GM18867 (cell line): ENCODE data around the gene EIF4H.
"Not testable (repeated sequence)": the region's sequence is repeated elsewhere in the genome, so short reads cannot be mapped to it uniquely, and the experiment has no call there.

Source experiments
- ATAC-seq: cut with Tn5 transposase; IDR thresholded peaks from one replicate; pipeline ENCODE4 v1.9.1; 2021; ENCODE audit warnings: mild to moderate bottlenecking, moderate library complexity; ENCODE audit not compliant: unreplicated experiment

Gene EIF4H

GRCh38 chr7:74223711-74224510 is 49.8 kb downstream of the EIF4H start:
- ATAC-seq = no peak

DNA sequence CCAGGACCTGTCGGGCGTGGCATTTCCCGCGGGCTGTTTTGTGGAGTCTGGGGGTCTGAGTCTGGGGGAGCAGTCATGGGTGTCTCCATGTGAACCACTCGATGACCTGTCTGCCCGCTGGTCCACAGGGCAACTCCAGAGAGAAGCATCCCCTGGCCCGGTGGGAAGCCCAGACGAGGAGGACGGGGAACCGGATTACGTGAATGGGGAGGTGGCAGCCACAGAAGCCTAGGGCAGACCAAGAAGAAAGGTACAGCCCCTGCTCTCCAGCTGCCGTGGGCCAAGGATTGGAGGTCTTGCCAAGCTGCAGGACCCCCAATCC is 50.3 kb downstream of the EIF4H start:
- ATAC-seq = no peak

DNA sequence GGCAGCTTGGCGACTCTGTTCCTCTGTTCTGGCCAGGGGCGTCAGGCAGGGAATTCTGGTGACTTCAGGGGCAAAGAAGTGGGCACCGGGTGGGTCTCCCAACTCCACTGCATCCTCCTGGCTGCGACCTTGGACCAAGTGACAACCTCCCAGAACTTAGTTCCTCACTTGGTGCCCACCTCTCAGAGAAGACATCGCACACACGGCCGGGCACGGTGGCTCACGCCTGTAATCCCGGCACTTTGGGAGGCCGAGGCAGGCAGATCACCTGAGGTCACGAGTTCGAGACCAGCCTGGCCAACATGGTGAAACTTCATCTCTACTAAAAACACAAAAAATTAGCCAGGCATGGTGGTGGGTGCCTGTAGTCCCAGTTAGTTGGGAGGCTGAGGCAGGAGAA is 50.8 kb downstream of the EIF4H start:
- ATAC-seq = not testable (repeated sequence)

DNA sequence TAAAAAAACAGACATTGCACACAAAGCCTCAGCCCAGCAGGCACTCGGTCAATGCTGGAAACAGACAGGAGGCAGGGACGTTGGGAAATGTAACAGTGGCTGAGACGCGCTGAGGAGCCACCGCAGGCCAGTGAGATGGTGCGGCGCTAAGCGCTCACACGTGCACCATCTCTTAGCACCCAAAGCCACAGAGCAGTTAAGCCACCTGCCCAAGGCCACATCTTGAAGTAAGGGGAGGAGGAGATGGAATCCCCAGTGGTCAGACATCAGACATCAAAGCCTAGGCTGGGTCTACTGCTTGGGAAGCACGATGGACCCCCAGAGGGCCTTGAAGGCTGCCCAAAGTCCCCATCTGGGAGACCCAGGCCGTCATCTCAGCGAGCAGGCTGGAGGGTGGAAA is 51.2 kb downstream of the EIF4H start:
- ATAC-seq = no peak

GRCh38 chr7:74226633-74227032 is 52.5 kb downstream of the EIF4H start:
- no peak for ATAC-seq

DNA sequence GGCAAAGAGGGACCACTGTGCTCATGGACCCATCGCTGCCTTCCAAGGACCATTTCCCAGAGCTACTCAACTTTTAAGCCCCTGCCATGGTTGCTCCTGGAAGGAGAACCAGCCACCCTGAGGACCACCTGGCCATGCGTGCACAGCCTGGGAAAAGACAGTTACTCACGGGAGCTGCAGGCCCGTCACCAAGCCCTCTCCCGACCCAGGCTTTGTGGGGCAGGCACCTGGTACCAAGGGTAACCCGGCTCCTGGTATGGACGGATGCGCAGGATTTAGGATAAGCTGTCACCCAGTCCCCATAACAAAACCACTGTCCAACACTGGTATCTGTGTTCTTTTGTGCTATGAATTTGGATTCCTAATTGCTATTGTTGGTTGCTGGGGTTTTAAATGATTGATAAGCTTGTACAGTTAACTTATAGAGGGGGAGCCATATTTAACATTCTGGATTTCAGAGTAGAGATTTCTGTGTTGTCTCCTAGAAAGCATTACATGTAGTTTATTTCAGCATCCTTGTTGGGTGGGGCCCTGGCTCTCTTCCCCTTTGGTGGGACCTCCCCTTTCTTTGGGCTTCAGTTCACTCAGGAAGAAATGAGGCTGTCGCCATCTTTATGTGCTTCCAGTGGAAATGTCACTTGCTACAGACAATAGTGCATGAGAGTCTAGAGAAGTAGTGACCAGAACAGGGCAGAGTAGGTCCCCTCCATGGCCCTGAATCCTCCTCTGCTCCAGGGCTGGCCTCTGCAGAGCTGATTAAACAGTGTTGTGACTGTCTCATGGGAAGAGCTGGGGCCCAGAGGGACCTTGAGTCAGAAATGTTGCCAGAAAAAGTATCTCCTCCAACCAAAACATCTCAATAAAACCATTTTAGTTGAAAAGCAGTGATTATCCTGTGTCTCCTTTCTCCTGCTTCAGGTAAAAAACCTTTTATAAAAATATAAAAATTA is 55.1 kb downstream of the EIF4H start:
- no peak for ATAC-seq

GRCh38 chr7:74230446-74231231 is 56.5 kb downstream of the EIF4H start:
- peak; percentile 20 for ATAC-seq

GRCh38 chr7:74231232-74231590 is 57.1 kb downstream of the EIF4H start:
- ATAC-seq = peak; percentile 70

GRCh38 chr7:74233655-74234285 is 59.6 kb downstream of the EIF4H start:
- ATAC-seq = no peak

DNA sequence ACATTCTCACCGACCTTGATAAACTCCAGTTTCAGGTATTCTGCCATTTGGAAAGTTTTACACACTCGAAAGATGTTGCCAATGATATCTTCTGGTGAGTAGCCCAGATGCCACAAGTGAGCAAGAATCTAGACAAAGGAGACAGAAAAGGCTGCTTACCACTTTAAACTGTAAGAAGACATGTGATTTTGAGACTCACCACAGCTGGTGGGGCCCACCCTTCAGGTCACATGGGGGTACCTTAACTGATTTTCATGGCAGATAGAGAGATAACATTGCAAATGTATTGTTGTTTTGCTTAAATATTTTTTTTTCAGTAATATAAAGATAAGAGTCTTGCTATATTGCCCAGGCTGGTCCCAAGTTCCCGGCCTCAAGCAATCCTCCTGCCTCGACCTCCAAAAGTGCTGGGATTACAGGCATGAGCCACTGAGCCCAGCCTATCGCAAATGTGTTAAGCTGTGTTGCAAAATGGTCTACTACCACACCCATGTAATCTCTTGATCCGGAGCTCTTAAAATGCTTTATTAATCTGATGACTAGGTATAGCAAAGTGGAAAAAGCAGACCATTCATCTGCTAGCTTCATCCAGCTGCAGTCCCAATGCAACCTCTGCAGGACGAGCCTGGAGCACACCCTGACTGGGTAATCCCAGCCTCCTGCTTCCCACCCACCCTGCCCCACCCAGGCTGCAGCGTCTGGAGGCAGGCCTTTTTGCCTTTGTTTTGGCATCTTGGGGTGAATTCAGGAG is 61.5 kb downstream of the EIF4H start:
- no peak for ATAC-seq

DNA sequence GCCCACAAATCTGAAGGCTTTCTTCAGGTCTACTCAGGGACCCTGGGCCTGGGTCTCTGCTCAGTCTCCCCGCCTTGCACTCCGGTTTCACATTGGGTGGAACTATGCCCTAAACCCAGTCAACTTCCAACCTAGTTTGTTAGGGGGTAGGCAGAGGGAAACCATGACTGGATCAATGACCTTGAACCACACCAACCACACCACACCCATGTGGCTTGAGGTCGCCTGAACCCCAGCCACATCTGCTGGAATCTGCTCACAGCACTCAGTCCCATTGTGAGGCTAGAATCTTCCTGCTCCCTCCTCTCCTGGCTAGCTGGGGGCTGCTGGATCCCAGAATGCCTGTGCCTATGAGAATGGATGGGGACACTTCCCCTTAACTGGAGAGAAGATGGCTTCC is 62.1 kb downstream of the EIF4H start:
- ATAC-seq = no peak

GRCh38 chr7:74240482-74240881 is 66.3 kb downstream of the EIF4H start:
- no peak for ATAC-seq

DNA sequence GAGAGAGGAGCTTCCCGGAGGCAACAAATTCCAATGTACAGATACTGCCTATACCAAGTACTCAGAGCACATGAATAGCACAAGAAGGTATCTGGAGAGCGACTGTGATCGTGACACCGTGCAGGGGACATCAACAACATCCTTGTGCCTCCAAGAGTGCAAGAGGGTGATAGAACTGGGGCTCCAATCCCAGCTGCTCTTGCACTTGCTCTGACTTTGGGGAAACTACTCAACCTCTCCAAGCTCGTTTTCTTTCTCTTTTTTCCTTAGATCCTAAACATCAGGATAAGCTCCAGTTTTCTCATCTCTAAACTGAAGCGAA is 67.9 kb downstream of the EIF4H start:
- no peak for ATAC-seq

- no peak for ATAC-seq
Measured at GRCh38 chr7:74246497-74246896, 72.3 kb downstream of the EIF4H start.
